ENCODE results near the gene UST. TPM values are rescaled to one million over a fixed set of nuclear protein-coding genes. Genes with fewer than 3 reads are reported as not detected.

The UST gene
- total RNA-seq, 1 donor from 2014 or later: 5.2 TPM

- TF ChIP-seq CTCF (IDR thresholded peaks at IDR 0.05; ENCODE audit: insufficient read depth, low read length, poor library complexity, severe bottlenecking): no peak
- no peak for DNase-seq (ENCODE audit: low read depth)
- Histone ChIP-seq H3K4me3 (ENCODE audit: low read depth, low read length) (no peak overlapping the region), H3K36me3 (ENCODE audit: control insufficient read depth, insufficient read depth, low read length) (no peaks in the 10 kb centered on the region), H3K27me3 (ENCODE audit: control insufficient read depth, insufficient read depth, low read length) (no peaks in the 10 kb centered on the region)
Measured at GRCh38 chr6:149006671-149007070, 259.8 kb downstream of the UST start.

- TF ChIP-seq CTCF (IDR thresholded peaks at IDR 0.05; ENCODE audit: insufficient read depth, low read length, poor library complexity, severe bottlenecking): no peak
- no peak for DNase-seq (ENCODE audit: low read depth)
- H3K4me3 ChIP-seq (ENCODE audit: low read depth, low read length): no peak overlapping the region
- no peaks in the 10 kb centered on the region for H3K27me3 ChIP-seq (ENCODE audit: control insufficient read depth, insufficient read depth, low read length)
- H3K36me3 ChIP-seq (ENCODE audit: control insufficient read depth, insufficient read depth, low read length): no peaks in the 10 kb centered on the region
Measured at GRCh38 chr6:149007846-149008245, 261.0 kb downstream of the UST start.

- no peak overlapping the region for H3K4me3 ChIP-seq (ENCODE audit: low read depth, low read length)
- H3K36me3 ChIP-seq (ENCODE audit: control insufficient read depth, insufficient read depth, low read length): no peaks in the 10 kb centered on the region
- DNase-seq (ENCODE audit: low read depth): no peak
- TF ChIP-seq CTCF (IDR thresholded peaks at IDR 0.05; ENCODE audit: insufficient read depth, low read length, poor library complexity, severe bottlenecking): no peak
- no peaks in the 10 kb centered on the region for H3K27me3 ChIP-seq (ENCODE audit: control insufficient read depth, insufficient read depth, low read length)
Measured at GRCh38 chr6:149008741-149009140, 261.9 kb downstream of the UST start.

GRCh38 chr6:149012040-149012545 is 265.3 kb downstream of the UST start:
- Histone ChIP-seq H3K36me3 (ENCODE audit: control insufficient read depth, insufficient read depth, low read length) (no peaks in the 10 kb centered on the region), H3K27me3 (ENCODE audit: control insufficient read depth, insufficient read depth, low read length) (no peaks in the 10 kb centered on the region), H3K4me3 (ENCODE audit: low read depth, low read length) (no peak overlapping the region)
- no peak for TF ChIP-seq CTCF (IDR thresholded peaks at IDR 0.05; ENCODE audit: insufficient read depth, low read length, poor library complexity, severe bottlenecking)
- peak; percentile 85 for DNase-seq (ENCODE audit: low read depth)

- H3K36me3 ChIP-seq (ENCODE audit: control insufficient read depth, insufficient read depth, low read length): no peaks in the 10 kb centered on the region
- no peak for TF ChIP-seq CTCF (IDR thresholded peaks at IDR 0.05; ENCODE audit: insufficient read depth, low read length, poor library complexity, severe bottlenecking)
- no peak for DNase-seq (ENCODE audit: low read depth)
- H3K27me3 ChIP-seq (ENCODE audit: control insufficient read depth, insufficient read depth, low read length): no peaks in the 10 kb centered on the region
- no peak overlapping the region for H3K4me3 ChIP-seq (ENCODE audit: low read depth, low read length)
Measured at GRCh38 chr6:149013586-149014344, 266.9 kb downstream of the UST start.
